GM18499 (cell line): Measurements from ENCODE around the gene SORT1.
"Not testable (repeated sequence)": the region's sequence is repeated elsewhere in the genome, so short reads cannot be mapped to it uniquely, and the experiment has no call there.

Source experiments
- ATAC-seq: cut with Tn5 transposase; IDR thresholded peaks from one replicate; pipeline ENCODE4 v1.9.1; 2021; ENCODE audit warnings: moderate number of reproducible peaks; ENCODE audit not compliant: insufficient read depth, unreplicated experiment

SORT1 gene

GRCh38 chr1:109383854-109384253 is 13.9 kb downstream of the SORT1 start:
- ATAC-seq = no peak

GRCh38 chr1:109383087-109383779 is 14.5 kb downstream of the SORT1 start:
- ATAC-seq = no peak

DNA sequence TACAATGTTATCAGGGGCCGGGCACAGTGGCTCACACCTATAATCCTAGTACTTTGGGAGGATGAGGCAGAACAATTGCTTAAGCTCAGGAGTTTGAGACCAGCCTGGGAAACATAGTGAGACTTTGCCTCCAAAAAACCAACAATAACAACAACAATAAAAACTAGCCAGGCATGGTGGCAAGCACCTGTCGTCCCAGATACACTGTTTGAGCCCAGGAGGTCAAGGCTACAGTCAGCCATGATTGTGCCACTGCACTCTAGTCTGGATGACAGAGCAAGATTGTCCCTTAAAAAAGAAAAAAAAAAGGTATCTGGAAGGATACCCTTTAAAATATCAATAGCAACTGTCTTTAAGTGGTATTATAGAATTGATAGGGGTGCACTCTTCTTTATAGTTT is 16.1 kb downstream of the SORT1 start:
- no peak for ATAC-seq

DNA sequence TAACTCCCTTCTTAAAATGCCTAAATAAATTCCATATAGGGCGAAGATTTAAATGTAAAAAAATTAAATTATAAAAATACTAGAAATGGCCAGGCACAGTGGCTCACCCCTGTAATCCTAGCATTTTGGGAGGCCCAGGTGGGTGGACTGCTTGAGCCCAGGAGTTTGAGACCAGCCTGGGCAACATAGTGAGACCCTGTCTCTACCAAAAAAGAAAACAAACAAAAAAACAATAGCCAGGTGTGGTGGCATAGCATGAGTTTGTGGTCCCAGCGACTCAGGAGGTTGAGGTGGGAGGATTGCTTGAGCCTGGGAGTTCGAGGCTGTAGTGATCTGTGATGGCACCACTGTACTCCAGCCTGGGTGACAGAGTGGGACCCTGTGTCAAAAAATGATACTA is 17.8 kb downstream of the SORT1 start:
- no peak for ATAC-seq

DNA sequence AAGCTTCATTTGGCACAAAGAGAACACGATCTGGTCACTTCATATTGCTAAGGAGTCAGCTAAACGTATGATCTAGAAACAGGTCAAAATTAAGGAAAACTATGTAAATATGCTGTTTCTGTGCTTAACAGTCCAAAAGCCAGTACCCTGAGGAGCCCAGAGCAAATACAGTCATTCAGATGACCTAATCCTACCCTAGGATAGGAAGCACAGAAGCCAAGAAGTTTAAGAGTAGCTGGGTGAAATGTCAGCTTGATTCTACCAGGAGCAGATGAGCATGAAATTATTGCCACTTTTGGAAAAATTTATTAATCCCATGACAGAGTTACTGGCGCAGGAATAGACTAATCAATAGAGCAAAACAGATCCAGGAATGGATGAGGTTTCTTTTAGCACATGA is 18.3 kb downstream of the SORT1 start:
- ATAC-seq = no peak

- ATAC-seq = no peak
Observed at GRCh38 chr1:109377698-109378097, 20.0 kb downstream of the SORT1 start.

DNA sequence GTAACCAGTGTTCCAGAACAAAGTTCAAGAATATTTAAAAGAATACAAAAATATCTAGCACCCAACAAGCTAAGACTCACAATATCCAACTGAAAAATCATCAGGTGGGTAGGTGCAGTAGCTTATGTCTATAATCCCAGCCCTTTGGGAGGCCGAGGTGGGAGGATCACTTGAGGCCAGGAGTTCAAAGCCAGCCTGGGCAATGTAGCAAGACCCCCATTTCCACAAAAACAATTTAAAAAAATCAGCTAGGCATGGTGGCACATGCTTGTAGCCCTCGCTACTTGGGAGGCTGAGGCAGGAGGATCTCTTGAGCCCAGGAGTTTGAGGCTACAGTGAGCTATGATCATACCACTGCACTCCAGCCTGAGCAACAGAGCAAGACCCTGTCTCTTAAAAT is 24.0 kb downstream of the SORT1 start:
- not testable (repeated sequence) for ATAC-seq

DNA sequence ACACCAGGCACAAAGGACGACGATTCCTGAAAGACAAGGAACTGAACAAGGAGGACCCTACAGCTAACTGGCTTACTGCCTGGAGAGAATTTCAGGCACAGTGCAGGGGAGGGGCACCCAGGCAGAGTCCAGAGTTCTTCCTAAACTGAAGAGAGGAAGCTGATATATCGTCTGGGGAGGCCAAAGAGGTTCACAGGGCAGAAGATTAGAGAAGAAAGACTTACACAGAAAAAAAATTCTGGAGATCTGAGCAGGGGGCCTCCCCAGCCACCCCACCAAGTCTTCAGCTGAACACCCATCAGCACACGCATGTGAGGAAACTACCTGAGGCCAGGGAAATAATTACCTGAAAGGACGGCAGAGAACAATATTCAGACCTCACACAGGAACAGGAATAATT is 24.6 kb downstream of the SORT1 start:
- no peak for ATAC-seq

GRCh38 chr1:109372281-109372680 is 25.4 kb downstream of the SORT1 start:
- ATAC-seq = no peak

DNA sequence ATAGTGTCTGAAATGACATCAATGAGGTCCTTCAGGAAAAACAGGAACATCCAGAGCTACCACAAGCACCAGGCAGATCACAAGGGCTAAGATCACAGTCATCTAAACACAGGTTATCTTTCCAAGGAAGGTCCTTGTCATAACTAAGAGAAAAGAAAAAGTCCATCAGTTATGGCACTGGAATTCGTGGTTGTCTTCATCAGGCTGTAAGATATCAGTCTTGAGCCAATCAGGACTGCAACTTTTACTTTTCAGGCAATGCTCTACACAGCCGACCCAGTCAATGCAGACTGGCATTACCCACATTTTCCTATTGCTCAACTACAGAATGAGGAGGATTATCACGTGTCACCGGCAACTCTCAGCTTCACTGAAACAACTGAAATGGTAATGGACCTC is 26.4 kb downstream of the SORT1 start:
- ATAC-seq = no peak

DNA sequence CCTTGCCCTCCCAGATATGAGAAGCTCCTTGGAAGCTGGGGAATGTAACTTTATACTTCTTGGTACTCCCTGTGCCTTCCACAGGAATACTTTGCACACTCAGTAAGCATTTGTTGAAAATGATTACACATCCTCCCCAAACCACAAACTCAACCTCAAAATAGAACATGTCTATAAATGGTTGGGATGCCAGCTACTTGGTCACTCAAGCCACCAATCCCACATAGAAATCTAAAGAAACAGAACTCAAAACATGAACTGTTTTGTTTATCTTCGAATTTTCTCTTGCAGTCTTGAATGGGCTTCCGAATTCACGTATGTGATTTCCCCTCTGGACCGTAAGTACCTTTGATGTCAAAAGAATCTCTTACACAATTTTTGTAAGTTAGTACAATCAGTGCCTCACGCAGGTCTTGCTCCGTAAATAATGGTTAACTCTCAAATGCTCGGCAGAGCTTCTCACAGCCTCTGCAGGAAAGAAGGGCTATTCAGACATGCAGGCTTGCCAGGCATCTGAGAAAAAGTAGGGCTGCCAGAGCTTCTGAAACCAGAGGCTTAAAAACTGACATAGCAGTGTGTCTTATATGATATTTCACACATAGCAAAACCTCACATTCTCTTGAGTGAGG is 26.9 kb downstream of the SORT1 start:
- ATAC-seq = no peak

DNA sequence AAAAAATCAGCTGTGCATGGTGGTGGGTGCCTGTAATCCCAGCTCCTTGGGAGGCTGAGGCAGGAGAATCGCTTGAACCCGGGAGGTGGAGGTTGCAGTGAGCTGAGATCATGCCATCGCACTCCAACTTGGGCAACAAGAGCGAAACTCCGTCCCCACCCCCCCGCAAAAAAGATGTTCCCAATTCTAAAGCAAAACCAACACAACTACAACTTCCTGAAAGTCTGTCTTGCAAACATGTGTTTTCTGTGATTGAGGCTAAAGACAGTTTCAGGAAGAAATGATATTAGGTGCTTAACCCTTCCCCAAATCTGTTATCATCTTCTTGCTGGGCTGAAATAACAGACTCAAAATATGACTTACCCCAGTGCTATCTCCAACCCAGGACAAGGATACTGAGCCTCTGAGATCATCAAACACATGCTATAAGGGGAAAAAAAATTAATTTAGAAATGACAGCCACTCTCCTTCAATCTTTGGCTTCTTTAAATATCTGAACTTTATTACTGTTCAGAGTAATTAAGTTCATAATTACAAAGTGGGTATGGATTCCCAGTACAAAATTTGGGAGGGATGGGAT is 28.5 kb downstream of the SORT1 start:
- ATAC-seq = no peak

GRCh38 chr1:109368464-109368863 is 29.3 kb downstream of the SORT1 start:
- ATAC-seq = no peak

DNA sequence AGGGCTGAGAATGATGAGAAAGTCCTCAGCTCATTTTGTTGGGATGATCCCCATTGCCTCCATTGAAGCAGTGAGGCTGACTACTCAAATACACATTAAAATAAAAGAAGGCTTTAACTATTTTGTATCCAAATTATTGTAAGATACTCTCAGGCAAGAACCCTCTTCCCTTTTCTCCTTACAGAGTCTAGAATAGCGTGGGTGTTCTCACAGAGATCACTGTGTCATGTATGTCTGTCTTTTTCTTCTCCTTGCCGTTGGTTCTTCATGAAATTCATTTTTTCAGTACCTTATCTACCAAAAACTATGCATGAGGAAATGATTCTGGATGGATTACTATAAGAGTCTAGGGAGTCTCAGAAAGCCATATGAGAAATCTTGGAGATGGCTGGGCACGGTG is 30.1 kb downstream of the SORT1 start:
- ATAC-seq = no peak

DNA sequence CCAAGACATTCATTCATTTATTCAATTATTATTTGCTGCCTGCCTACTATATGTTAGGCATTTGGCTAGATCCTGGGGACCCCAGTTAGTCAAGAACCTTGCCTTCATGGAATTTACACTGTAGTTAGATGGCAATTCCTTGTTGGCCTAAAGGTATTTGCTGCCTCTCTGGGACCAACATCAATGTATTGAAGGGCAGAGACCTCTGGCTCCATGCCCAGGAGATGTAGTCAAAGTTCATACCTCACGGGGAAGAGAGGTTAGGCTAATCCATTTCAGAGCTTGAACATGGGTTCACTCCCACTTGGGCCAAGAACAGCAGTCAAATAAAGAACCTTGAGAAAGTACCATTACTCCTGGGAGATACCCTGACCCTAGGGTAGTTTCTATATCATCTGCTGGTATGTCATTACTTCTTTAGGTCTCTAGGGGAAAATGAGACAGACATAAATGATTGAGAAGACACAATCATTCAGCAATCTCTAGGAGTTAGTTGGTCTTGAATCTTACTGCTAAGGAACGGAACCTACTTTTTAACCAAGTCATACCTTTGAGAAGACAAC is 32.0 kb downstream of the SORT1 start:
- ATAC-seq = no peak

GRCh38 chr1:109361649-109362048 is 36.1 kb downstream of the SORT1 start:
- ATAC-seq = no peak

GRCh38 chr1:109361069-109361468 is 36.6 kb downstream of the SORT1 start:
- no peak for ATAC-seq

DNA sequence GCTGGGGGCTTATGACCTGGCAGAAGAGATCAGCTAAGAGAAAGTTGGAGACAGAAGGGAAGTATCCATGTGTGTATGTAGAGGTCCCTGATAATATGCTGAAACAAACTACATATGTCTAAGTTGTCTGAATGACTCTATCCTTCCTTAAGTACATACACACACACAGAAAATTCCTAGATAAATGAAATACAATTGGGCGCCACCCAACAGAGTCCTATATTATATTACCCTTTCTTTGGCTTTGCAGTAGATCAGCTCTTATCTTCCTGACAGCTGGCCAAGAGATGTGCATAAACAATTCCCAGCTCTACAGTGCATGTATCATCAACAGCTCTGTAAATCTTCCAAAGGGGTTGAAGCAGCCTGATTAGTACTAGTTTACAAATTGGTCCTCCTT is 40.1 kb downstream of the SORT1 start:
- ATAC-seq = no peak

- ATAC-seq = no peak
Observed at GRCh38 chr1:109356915-109357314, 40.8 kb downstream of the SORT1 start.

DNA sequence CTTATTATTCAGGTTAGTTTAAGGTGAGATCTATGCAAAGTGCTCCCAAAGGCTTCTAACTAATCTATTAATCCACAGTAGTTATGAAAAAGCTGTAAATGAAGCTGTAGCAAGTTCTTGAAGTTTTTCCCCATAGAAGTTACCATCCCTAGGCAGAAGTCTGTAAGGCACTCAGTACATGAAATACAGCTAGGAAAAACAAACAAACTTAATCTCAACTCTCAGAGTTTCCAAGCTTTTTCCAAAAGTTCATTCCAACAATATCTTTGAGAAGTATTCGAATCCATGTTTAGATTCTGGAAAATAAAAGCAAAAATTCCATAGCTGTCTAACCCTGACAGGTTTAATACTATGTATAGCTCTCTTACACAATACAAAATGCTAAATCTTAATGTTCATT is 41.2 kb downstream of the SORT1 start:
- ATAC-seq = no peak

- ATAC-seq = no peak
Observed at GRCh38 chr1:109354929-109355328, 42.8 kb downstream of the SORT1 start.

DNA sequence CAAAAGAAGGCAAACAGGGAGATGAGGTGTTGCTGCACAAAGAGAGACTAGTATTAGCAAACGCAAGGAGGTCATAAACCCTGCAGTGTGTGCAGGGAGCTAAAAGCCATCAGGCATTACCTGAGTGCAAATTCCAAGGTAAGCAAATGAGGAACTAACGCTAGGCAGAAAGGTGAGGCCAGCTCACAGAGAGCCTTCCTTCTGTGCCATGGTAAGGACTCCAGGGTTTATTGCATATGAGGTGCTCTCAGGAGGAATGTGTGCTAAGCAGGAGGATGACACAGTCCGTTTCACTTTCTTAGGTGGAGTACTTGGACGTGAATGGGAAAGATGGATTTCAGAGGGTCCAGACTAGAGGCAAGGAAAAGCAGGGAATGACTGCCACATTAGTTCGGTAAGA is 46.3 kb downstream of the SORT1 start:
- no peak for ATAC-seq
